ENCODE results near the gene NMD3. TPM values are rescaled to one million over a fixed set of nuclear protein-coding genes. Genes with fewer than 3 reads are reported as not detected.

NMD3 gene
- total and polyA plus RNA-seq, 2 of the 4 experiments (the other 2 are of a cell fraction), result 33.8 to 95.0 TPM

GRCh38 chr3:161251716-161252115 is 30.6 kb downstream of the NMD3 start:
- CTCF ChIA-PET, result interaction anchor here (1.9 kb wide), 1 partner anchor 21 kb away, joined by 5 read pairs; no protein-coding TSS in a partner anchor
- Histone ChIP-seq H2AK5ac (ENCODE audit: low read depth, low read length) (no peak overlapping the region), H3K56ac (ENCODE audit: extremely low read depth, insufficient read depth, low read length) (no peak overlapping the region), H2AFZ (replicated peaks; ENCODE audit: low read length, poor library complexity) (no peak overlapping the region), H3K27me3 (ENCODE audit: control insufficient read depth, insufficient read depth, low read length) (no peaks in the 10 kb centered on the region), H3K14ac (replicated peaks; ENCODE audit: low read depth, low read length) (no peak overlapping the region), H2AK9ac (replicated peaks; ENCODE audit: low read depth, low read length, poor library complexity) (no peak overlapping the region), H2BK15ac (ENCODE audit: low read depth, low read length) (no peak overlapping the region), H4K20me1 (ENCODE audit: insufficient read depth, low read length) (no peaks in the 10 kb centered on the region), H3K4me1 (ENCODE audit: control insufficient read depth, insufficient read depth, low read length) (peaks cover 8% of the 10 kb centered on the region), H3K36me3 (ENCODE audit: control insufficient read depth, insufficient read depth, low read length) (peaks cover 34% of the 10 kb centered on the region), H2BK120ac (ENCODE audit: low read depth, low read length) (no peak overlapping the region), H3K4ac (ENCODE audit: low read depth, low read length) (no peak overlapping the region), H4K5ac (ENCODE audit: low read depth, low read length) (no peak overlapping the region), H3K4me2 (ENCODE audit: low read depth, low read length) (no peak overlapping the region), H2BK20ac (ENCODE audit: low read depth, low read length) (no peak overlapping the region), H4K8ac (ENCODE audit: low read depth in 2 of 2, low read length in 2 of 2) (no peak overlapping the region), H3K79me1 (ENCODE audit: low read depth in 1 of 2, low read length in 2 of 2) (peaks cover 19% of the 10 kb centered on the region in 2 experiments), H3K9ac (ENCODE audit: low read depth, low read length) (no peak overlapping the region), H3K9me3 (ENCODE audit: control insufficient read depth, insufficient read depth, low read length) (no peaks in the 10 kb centered on the region), H3K9me1 (ENCODE audit: insufficient read depth, low read length) (peaks cover 4% of the 10 kb centered on the region), H3K4me3 (ENCODE audit: insufficient read depth, low read depth, low read length) (no peak overlapping the region), H3K23ac (ENCODE audit: low read depth, low read length) (no peak overlapping the region), H4K91ac (ENCODE audit: insufficient read depth, low read depth, low read length) (no peak overlapping the region), H3K27ac (ENCODE audit: insufficient read depth, low read length) (no peak overlapping the region), H3K18ac (ENCODE audit: low read depth, low read length) (no peak overlapping the region), H2BK5ac (ENCODE audit: low read depth, low read length, poor library complexity, severe bottlenecking) (peak overlapping the region; percentile 41)
- WGBS, 2 experiments (ENCODE audit: extremely low coverage in 2 of 2, insufficient read length in 1 of 2), result no CpG with 5 or more reads among the region's 2 CpGs
- intact Hi-C loops (cut with micrococcal nuclease) (no loop called here), dilution Hi-C loops (cut with HindIII; ENCODE audit: low sequenced_read_pairs, unreplicated experiment) (no loop called here), in situ Hi-C loops (cut with MboI; ENCODE audit: low sequenced_read_pairs) (no loop called here)
- TF ChIP-seq MXI1 (IDR thresholded peaks at IDR 0.05; ENCODE audit: borderline replicate concordance, low read depth, low read length) (no peak), BHLHE40 (IDR thresholded peaks at IDR 0.05; ENCODE audit: low read depth, low read length) (no peak), CEBPB (IDR thresholded peaks at IDR 0.05; ENCODE audit: low read depth, low read length) (no peak), FOS (IDR thresholded peaks at IDR 0.05; ENCODE audit: low read depth, low read length) (no peak), MAFK (IDR thresholded peaks at IDR 0.05; ENCODE audit: low read depth, low read length) (no peak), CTCF (conservative IDR thresholded peaks at IDR 0.05; ENCODE audit: low read depth, low read length) (no peak), USF2 (IDR thresholded peaks at IDR 0.05; ENCODE audit: low read depth, low read length) (no peak), RAD21 (IDR thresholded peaks at IDR 0.05; ENCODE audit: low read length) (no peak), MAZ (IDR thresholded peaks at IDR 0.05; ENCODE audit: borderline replicate concordance, low read depth, low read length) (no peak)
- TF ChIP-seq, protein P1, sequence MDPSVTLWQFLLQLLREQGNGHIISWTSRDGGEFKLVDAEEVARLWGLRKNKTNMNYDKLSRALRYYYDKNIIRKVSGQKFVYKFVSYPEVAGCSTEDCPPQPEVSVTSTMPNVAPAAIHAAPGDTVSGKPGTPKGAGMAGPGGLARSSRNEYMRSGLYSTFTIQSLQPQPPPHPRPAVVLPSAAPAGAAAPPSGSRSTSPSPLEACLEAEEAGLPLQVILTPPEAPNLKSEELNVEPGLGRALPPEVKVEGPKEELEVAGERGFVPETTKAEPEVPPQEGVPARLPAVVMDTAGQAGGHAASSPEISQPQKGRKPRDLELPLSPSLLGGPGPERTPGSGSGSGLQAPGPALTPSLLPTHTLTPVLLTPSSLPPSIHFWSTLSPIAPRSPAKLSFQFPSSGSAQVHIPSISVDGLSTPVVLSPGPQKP (IDR thresholded peaks at IDR 0.05; ENCODE audit: borderline replicate concordance, low read depth, low read length), result no peak
- ATAC-seq (ENCODE audit: low read depth), result no peak
- POLR2A ChIA-PET (ENCODE audit: unreplicated experiment), result no interaction called here
- DNase-seq, result no peak
- no TSS peak for BruUV-seq (replicated peaks)
